ENCODE results near the gene G2E3. TPM values are rescaled to one million over a fixed set of nuclear protein-coding genes. Genes with fewer than 3 reads are reported as not detected.
"Not testable (repeated sequence)": the region's sequence is repeated elsewhere in the genome, so short reads cannot be mapped to it uniquely, and the experiment has no call there.

G2E3 gene
- total RNA-seq, 1 experiment from 2014 or later = 22.0 TPM

- DNase-seq = no peak
- Histone ChIP-seq H3K27me3 (no peaks in the 10 kb centered on the region), H3K9me3 (no peaks in the 10 kb centered on the region), H3K36me3 (peaks cover 26% of the 10 kb centered on the region), H3K4me3 (no peak overlapping the region)
Measured at GRCh38 chr14:30582376-30582775, 23.4 kb downstream of the G2E3 start.

GRCh38 chr14:30584058-30584630 is 25.2 kb downstream of the G2E3 start:
- no peak for DNase-seq
- Histone ChIP-seq H3K4me3 (no peak overlapping the region), H3K27me3 (no peaks in the 10 kb centered on the region), H3K36me3 (peaks cover 36% of the 10 kb centered on the region), H3K9me3 (no peaks in the 10 kb centered on the region)

GRCh38 chr14:30585204-30585603 is 26.2 kb downstream of the G2E3 start:
- no peak for DNase-seq
- Histone ChIP-seq H3K36me3 (peaks cover 42% of the 10 kb centered on the region), H3K9me3 (no peaks in the 10 kb centered on the region), H3K27me3 (no peaks in the 10 kb centered on the region), H3K4me3 (no peak overlapping the region)

GRCh38 chr14:30587141-30587540 is 28.2 kb downstream of the G2E3 start:
- Histone ChIP-seq H3K9me3 (no peaks in the 10 kb centered on the region), H3K36me3 (peaks cover 45% of the 10 kb centered on the region), H3K27me3 (no peaks in the 10 kb centered on the region), H3K4me3 (no peak overlapping the region)
- no peak for DNase-seq

GRCh38 chr14:30588873-30589272 is 29.9 kb downstream of the G2E3 start:
- no peak overlapping the region for H3K4me3 ChIP-seq
- H3K9me3 ChIP-seq = no peaks in the 10 kb centered on the region
- no peak for DNase-seq
- peaks cover 41% of the 10 kb centered on the region for H3K36me3 ChIP-seq
- H3K27me3 ChIP-seq = no peaks in the 10 kb centered on the region

GRCh38 chr14:30596935-30597334 is 38.0 kb downstream of the G2E3 start:
- no peak for DNase-seq
- H3K4me3 ChIP-seq = no peak overlapping the region
- no peaks in the 10 kb centered on the region for H3K27me3 ChIP-seq
- no peaks in the 10 kb centered on the region for H3K9me3 ChIP-seq
- peaks cover 49% of the 10 kb centered on the region for H3K36me3 ChIP-seq

- Histone ChIP-seq H3K36me3 (peaks cover 50% of the 10 kb centered on the region), H3K9me3 (no peaks in the 10 kb centered on the region), H3K4me3 (no peak overlapping the region), H3K27me3 (no peaks in the 10 kb centered on the region)
- no peak for DNase-seq
Measured at GRCh38 chr14:30597504-30597903, 38.5 kb downstream of the G2E3 start.

- H3K27me3 ChIP-seq = no peaks in the 10 kb centered on the region
- no peak for DNase-seq
- peaks cover 49% of the 10 kb centered on the region for H3K36me3 ChIP-seq
- H3K9me3 ChIP-seq = no peaks in the 10 kb centered on the region
- no peak overlapping the region for H3K4me3 ChIP-seq
Measured at GRCh38 chr14:30600922-30601918, 42.3 kb downstream of the G2E3 start.

- no peak for DNase-seq
- Histone ChIP-seq H3K4me3 (no peak overlapping the region), H3K9me3 (no peaks in the 10 kb centered on the region), H3K27me3 (no peaks in the 10 kb centered on the region), H3K36me3 (peaks cover 43% of the 10 kb centered on the region)
Measured at GRCh38 chr14:30603402-30603801, 44.4 kb downstream of the G2E3 start.

- not testable (repeated sequence) for DNase-seq, H3K9me3 ChIP-seq, H3K4me3 ChIP-seq, H3K27me3 ChIP-seq
- H3K36me3 ChIP-seq = peaks cover 36% of the 10 kb centered on the region
Measured at GRCh38 chr14:30604696-30605095, 45.7 kb downstream of the G2E3 start.

- Histone ChIP-seq H3K9me3 (no peaks in the 10 kb centered on the region), H3K27me3 (no peaks in the 10 kb centered on the region), H3K4me3 (no peak overlapping the region), H3K36me3 (peaks cover 18% of the 10 kb centered on the region)
- DNase-seq = no peak
Measured at GRCh38 chr14:30607156-30607780, 48.3 kb downstream of the G2E3 start.

GRCh38 chr14:30608533-30609006 is 49.6 kb downstream of the G2E3 start:
- Histone ChIP-seq H3K27me3 (no peaks in the 10 kb centered on the region), H3K4me3 (no peak overlapping the region), H3K36me3 (peaks cover 13% of the 10 kb centered on the region), H3K9me3 (no peaks in the 10 kb centered on the region)
- peak; percentile 49 for DNase-seq

GRCh38 chr14:30610787-30611343 is 51.9 kb downstream of the G2E3 start:
- DNase-seq = peak; percentile 55
- H3K36me3 ChIP-seq = peaks cover 31% of the 10 kb centered on the region
- no peaks in the 10 kb centered on the region for H3K27me3 ChIP-seq
- no peaks in the 10 kb centered on the region for H3K9me3 ChIP-seq
- no peak overlapping the region for H3K4me3 ChIP-seq

- Histone ChIP-seq H3K36me3 (peaks cover 41% of the 10 kb centered on the region), H3K4me3 (no peak overlapping the region)
Measured at GRCh38 chr14:30614155-30614554, 55.2 kb downstream of the G2E3 start.

GRCh38 chr14:30620178-30620577 is 61.2 kb downstream of the G2E3 start:
- H3K9me3 ChIP-seq = no peaks in the 10 kb centered on the region
- no peaks in the 10 kb centered on the region for H3K27me3 ChIP-seq
- H3K4me3 ChIP-seq = no peak overlapping the region
- DNase-seq = no peak
- peaks cover 19% of the 10 kb centered on the region for H3K36me3 ChIP-seq

More at GRCh38 chr14:30614155-30614554, 55.2 kb downstream of the G2E3 start:
- no peak for DNase-seq
- H3K9me3 ChIP-seq = no peaks in the 10 kb centered on the region
- no peaks in the 10 kb centered on the region for H3K27me3 ChIP-seq

- no peak for DNase-seq
- Histone ChIP-seq H3K36me3 (peaks cover 8% of the 10 kb centered on the region), H3K4me3 (peak overlapping the region; percentile 80), H3K27me3 (no peaks in the 10 kb centered on the region), H3K9me3 (no peaks in the 10 kb centered on the region)
Measured at GRCh38 chr14:30621354-30621939, 62.5 kb downstream of the G2E3 start.

All from MG63 (cell line).